HCT116 (cell line): ENCODE data around the gene DDAH1. TPM values are rescaled to one million over a fixed set of nuclear protein-coding genes. Genes with fewer than 3 reads are reported as not detected.

Source experiments
- ATAC-seq: fragments of 200-7000 bp; cut with Tn5 transposase; 2 replicates; pipeline ENCODE4 v1.9.1; 2020; ENCODE audit warnings: mild to moderate bottlenecking, moderate library complexity
- BruUV-seq: library from RNA; stranded (reverse); fragments of 400-500 nt; replicated peaks from 2 replicates; lab custom pipeline; 2021; lab: Mats Ljungman, UMichigan
- CTCF ChIA-PET: fragments of 300-600 bp; sonication (Branson Sonifier 250); formaldehyde crosslinking; loops from one replicate; lab custom pipeline; 2021; ENCODE audit warnings: antibody characterized with exemption; lab: Charles Lee
- POLR2A ChIA-PET: fragments of 300-600, 350-600 bp; sonication (Branson Sonifier 250); formaldehyde crosslinking; loops from one replicate; lab custom pipeline; 2021; ENCODE audit warnings: antibody characterized with exemption; lab: Charles Lee
- RAD21 ChIA-PET, 2 experiments: fragments of 300-600 bp; sonication (Branson Sonifier 250); formaldehyde crosslinking; loops; one replicate each; lab custom pipeline; 2023; ENCODE audit warnings: low total read pairs in 2 of 2; ENCODE audit not compliant: uncharacterized antibody in 2 of 2, unreplicated experiment in 2 of 2, low non-redundant PET in 1 of 2; lab: Charles Lee
- DNase-seq: peaks from one replicate; pipeline ENCODE4 v3.0.0-alpha.2; 2010; ENCODE audit warnings: low read depth, low spot score
- H2AFZ ChIP-seq: fragments of 200-600 bp; shearing (Covaris generic), sonication (generic); 2 replicates; pipeline ENCODE4 v1.6.1; 2017; ENCODE audit warnings: low read depth, mixed run types, mixed read lengths, antibody characterized with exemption, low read length; ENCODE audit not compliant: poor library complexity, severe bottlenecking
- H3K27ac ChIP-seq: 2 replicates; pipeline ENCODE4 v1.5.1; 2012; ENCODE audit warnings: low read depth, low read length
- H3K27me3 ChIP-seq: fragments of 200-600 bp; sonication (generic); 2 replicates; pipeline ENCODE4 v1.6.1; 2016; ENCODE audit warnings: mixed run types, low read length, mixed read lengths; ENCODE audit not compliant: insufficient read depth
- H3K36me3 ChIP-seq, 2 experiments: fragments of 200-500 bp in 1 of 2; fragments of 200-600 bp in 1 of 2; sonication (Bioruptor generic) in 1 of 2; sonication (generic) in 1 of 2; 2 replicates each; pipeline versions ENCODE4 v1.5.1 to v1.6.1; 2014 to 2016; ENCODE audit warnings: low read length in 2 of 2, inconsistent platforms in 1 of 2, mixed read lengths in 1 of 2, mixed run types in 1 of 2; ENCODE audit not compliant: insufficient read depth in 2 of 2, control insufficient read depth in 1 of 2
- H3K4me1 ChIP-seq, 2 experiments: fragments of 200-600 bp in 1 of 2; sonication (generic) in 1 of 2; 2 replicates each; pipeline versions ENCODE4 v1.5.1 to v1.6.1; 2012 to 2017; ENCODE audit warnings: low read length in 2 of 2, inconsistent platforms in 1 of 2, mild to moderate bottlenecking in 1 of 2, mixed read lengths in 1 of 2, mixed run types in 1 of 2, moderate library complexity in 1 of 2; ENCODE audit not compliant: insufficient read depth in 2 of 2, control insufficient read depth in 1 of 2
- H3K4me2 ChIP-seq: fragments of 200-600 bp; sonication (generic); 2 replicates; pipeline ENCODE4 v1.6.1; 2017; ENCODE audit warnings: mixed run types, low read length, mixed read lengths
- H3K4me3 ChIP-seq, 2 experiments: fragments of 200-600 bp in 1 of 2; sonication (generic) in 1 of 2; replicated peaks in 1 of 2; 2 replicates each; pipeline ENCODE4 v1.5.1; 2011 to 2016; ENCODE audit warnings: low read length in 2 of 2, control low read depth in 1 of 2, low read depth in 1 of 2, mild to moderate bottlenecking in 1 of 2, mixed read lengths in 1 of 2, mixed run types in 1 of 2
- H3K79me2 ChIP-seq: fragments of 200-600 bp; sonication (generic); 2 replicates; pipeline ENCODE4 v1.6.1; 2017; ENCODE audit warnings: mild to moderate bottlenecking, mixed run types, low read length, moderate library complexity, mixed read lengths; ENCODE audit not compliant: insufficient read depth
- H3K9ac ChIP-seq: fragments of 200-600 bp; sonication (generic); 2 replicates; pipeline ENCODE4 v1.6.1; 2016; ENCODE audit warnings: low read length, mixed read lengths
- H3K9me2 ChIP-seq: fragments of 200-600 bp; sonication (generic), shearing (Covaris generic); 2 replicates; pipeline ENCODE4 v1.6.1; 2017; ENCODE audit warnings: mixed run types, mild to moderate bottlenecking, moderate library complexity; ENCODE audit not compliant: insufficient read depth
- H3K9me3 ChIP-seq, 2 experiments: fragments of 200-500 bp in 1 of 2; fragments of 200-600 bp in 1 of 2; sonication (Bioruptor generic) in 1 of 2; sonication (generic) in 1 of 2; 2 replicates each; pipeline ENCODE4 v1.6.1; 2014 to 2017; ENCODE audit warnings: low read length in 2 of 2, mixed read lengths in 2 of 2, inconsistent platforms in 1 of 2, low read depth in 1 of 2, mild to moderate bottlenecking in 1 of 2, mixed run types in 1 of 2, moderate library complexity in 1 of 2; ENCODE audit not compliant: control insufficient read depth in 1 of 2, insufficient read depth in 1 of 2
- H4K20me1 ChIP-seq: fragments of 200-600 bp; sonication (generic), shearing (Covaris generic); 2 replicates; pipeline ENCODE4 v1.6.1; 2017; ENCODE audit warnings: mixed run types, mild to moderate bottlenecking, moderate library complexity; ENCODE audit not compliant: insufficient read depth
- CBX3 ChIP-seq: IDR thresholded peaks from 2 replicates; pipeline ENCODE4 v1.6.1; 2012; ENCODE audit warnings: low read depth
- EGR1 ChIP-seq: IDR thresholded peaks from 2 replicates; pipeline ENCODE4 v1.6.1; 2012; ENCODE audit warnings: low read depth
- EZH2phosphoT487 ChIP-seq: fragments of 200-600 bp; IDR thresholded peaks from 2 replicates; pipeline ENCODE4 v1.6.1; 2018; ENCODE audit warnings: antibody characterized with exemption, borderline replicate concordance
- REST ChIP-seq: IDR thresholded peaks from 2 replicates; pipeline ENCODE4 v1.6.1; 2012; ENCODE audit warnings: low read depth
- SP1 ChIP-seq: IDR thresholded peaks from 2 replicates; pipeline ENCODE4 v1.6.1; 2012; ENCODE audit warnings: low read depth
- YY1 ChIP-seq: IDR thresholded peaks from 2 replicates; pipeline ENCODE4 v1.6.1; 2011; ENCODE audit warnings: low read length, low read depth, moderate library complexity, mild to moderate bottlenecking; ENCODE audit not compliant: insufficient replicate concordance; ENCODE audit errors: extremely low read depth
- ZBTB33 ChIP-seq: IDR thresholded peaks from 2 replicates; pipeline ENCODE4 v1.6.1; 2011; ENCODE audit warnings: mild to moderate bottlenecking, low read length, moderate library complexity; ENCODE audit not compliant: insufficient replicate concordance; ENCODE audit errors: extremely low read depth
- ZFX ChIP-seq: fragments of 450-650 bp; IDR thresholded peaks from 2 replicates; pipeline ENCODE4 v1.6.1; 2017
- ZNF274 ChIP-seq: fragments of 200-500 bp; sonication (Bioruptor generic); IDR thresholded peaks from 2 replicates; pipeline ENCODE4 v1.6.1; 2014; ENCODE audit warnings: mild to moderate bottlenecking, low read depth, low read length, inconsistent platforms
- intact Hi-C: fragments of 100-400 bp; cut with micrococcal nuclease; formaldehyde crosslinking; loops from 2 replicates; pipeline ENCODE4 v1.10.0; 2022
- total RNA-seq: library from RNA; stranded (reverse); gene quantifications from one replicate; pipeline ENCODE4 v1.2.1, GENCODE V29; 2021; ENCODE audit not compliant: unreplicated experiment

The DDAH1 gene
- total RNA-seq, 1 experiment from 2014 or later, result 16.6 TPM

GRCh38 chr1:85481688-85482087 lies 16.7 kb upstream of the DDAH1 start:
- Histone ChIP-seq H3K79me2 (no peaks in the 10 kb centered on the region), H3K4me3 (no peak overlapping the region), H3K27me3 (no peaks in the 10 kb centered on the region), H3K4me1 (no peaks in the 10 kb centered on the region), H4K20me1 (no peaks in the 10 kb centered on the region), H3K9me2 (no peaks in the 10 kb centered on the region), H3K36me3 (no peaks in the 10 kb centered on the region), H3K4me2 (no peak overlapping the region), H3K9ac (no peak overlapping the region), H2AFZ (no peak overlapping the region), H3K27ac (no peak overlapping the region), H3K9me3 (no peaks in the 10 kb centered on the region)
- BruUV-seq, result no TSS peak
- ATAC-seq (no peak), DNase-seq (no peak)
- TF ChIP-seq EGR1, result no peak
- TF ChIP-seq EZH2phosphoT487, result no peak
- no peak for TF ChIP-seq ZNF274
- TF ChIP-seq ZFX, result no peak
- no peak for TF ChIP-seq REST
- no peak for TF ChIP-seq SP1
- ChIA-PET RAD21 (no interaction called here), POLR2A (no interaction called here), CTCF (no interaction called here)
- intact Hi-C loops, result no loop called here

- no peak for DNase-seq
- Histone ChIP-seq H3K9me3 (no peaks in the 10 kb centered on the region), H4K20me1 (no peaks in the 10 kb centered on the region), H3K4me1 (no peaks in the 10 kb centered on the region), H3K4me2 (no peak overlapping the region), H3K9me2 (no peaks in the 10 kb centered on the region), H2AFZ (no peak overlapping the region), H3K9ac (no peak overlapping the region), H3K27me3 (no peaks in the 10 kb centered on the region), H3K27ac (no peak overlapping the region), H3K4me3 (no peak overlapping the region), H3K79me2 (no peaks in the 10 kb centered on the region), H3K36me3 (no peaks in the 10 kb centered on the region)
- POLR2A ChIA-PET, result no interaction called here
- TF ChIP-seq CBX3 (no peak), ZNF274 (no peak), YY1 (no peak), ZBTB33 (no peak)
- CTCF ChIA-PET, result no interaction called here
- intact Hi-C loops, result no loop called here
- RAD21 ChIA-PET, result no interaction called here
- no peak for ATAC-seq
- BruUV-seq, result no TSS peak
These were observed 15.6 kb upstream of the DDAH1 start for GRCh38 chr1:85480566-85480965.
